AML-193 (cell line): ENCODE data around the gene C1QL1.

Experiments used
- DNase-seq, 2 experiments: peaks; one replicate each; lab custom pipeline; 2025; lab: John Stamatoyannopoulos, UW

Gene C1QL1

GRCh38 chr17:44930667-44931066 is 37.4 kb downstream of the C1QL1 start:
- DNase-seq = no peak

GRCh38 chr17:44928950-44929720 is 39.0 kb downstream of the C1QL1 start:
- DNase-seq = no peak

GRCh38 chr17:44928136-44928535 is 40.0 kb downstream of the C1QL1 start:
- DNase-seq = no peak

- no peak for DNase-seq
Measured at GRCh38 chr17:44927696-44928095, 40.4 kb downstream of the C1QL1 start.

- DNase-seq = no peak
Measured at GRCh38 chr17:44926821-44927525, 41.1 kb downstream of the C1QL1 start.

GRCh38 chr17:44925731-44926697 is 42.1 kb downstream of the C1QL1 start:
- DNase-seq = no peak

- DNase-seq = no peak
Measured at GRCh38 chr17:44924107-44924544, 44.0 kb downstream of the C1QL1 start.

- no peak for DNase-seq
Measured at GRCh38 chr17:44922746-44923470, 45.2 kb downstream of the C1QL1 start.

- no peak for DNase-seq
Measured at GRCh38 chr17:44922136-44922535, 46.0 kb downstream of the C1QL1 start.

- DNase-seq = no peak
Measured at GRCh38 chr17:44921122-44921882, 46.8 kb downstream of the C1QL1 start.

GRCh38 chr17:44920565-44920940 is 47.5 kb downstream of the C1QL1 start:
- DNase-seq = no peak

GRCh38 chr17:44919885-44920564 is 48.1 kb downstream of the C1QL1 start:
- DNase-seq = peak; percentile 87 to 88

GRCh38 chr17:44919411-44919810 is 48.7 kb downstream of the C1QL1 start:
- DNase-seq = no peak

- DNase-seq = no peak
Measured at GRCh38 chr17:44918006-44918405, 50.1 kb downstream of the C1QL1 start.

GRCh38 chr17:44917456-44917855 is 50.6 kb downstream of the C1QL1 start:
- DNase-seq = no peak

GRCh38 chr17:44916781-44917241 is 51.3 kb downstream of the C1QL1 start:
- DNase-seq = no peak

GRCh38 chr17:44915862-44916780 is 52.0 kb downstream of the C1QL1 start:
- DNase-seq = peak; percentile 59 to 70

- no peak for DNase-seq
Measured at GRCh38 chr17:44915321-44915726, 52.8 kb downstream of the C1QL1 start, which contains the start of gene GFAP. GFAP (minus strand) TSS chr17:44915500; CDS start chr17:44915486, 14 bp downstream.
